GM19324 (cell line): ENCODE data around the gene PNN.

Experiments used
- ATAC-seq: cut with Tn5 transposase; IDR thresholded peaks from one replicate; pipeline ENCODE4 v1.9.1; 2021; ENCODE audit warnings: mild to moderate bottlenecking, moderate library complexity; ENCODE audit not compliant: unreplicated experiment, low FRiP score

PNN gene

DNA sequence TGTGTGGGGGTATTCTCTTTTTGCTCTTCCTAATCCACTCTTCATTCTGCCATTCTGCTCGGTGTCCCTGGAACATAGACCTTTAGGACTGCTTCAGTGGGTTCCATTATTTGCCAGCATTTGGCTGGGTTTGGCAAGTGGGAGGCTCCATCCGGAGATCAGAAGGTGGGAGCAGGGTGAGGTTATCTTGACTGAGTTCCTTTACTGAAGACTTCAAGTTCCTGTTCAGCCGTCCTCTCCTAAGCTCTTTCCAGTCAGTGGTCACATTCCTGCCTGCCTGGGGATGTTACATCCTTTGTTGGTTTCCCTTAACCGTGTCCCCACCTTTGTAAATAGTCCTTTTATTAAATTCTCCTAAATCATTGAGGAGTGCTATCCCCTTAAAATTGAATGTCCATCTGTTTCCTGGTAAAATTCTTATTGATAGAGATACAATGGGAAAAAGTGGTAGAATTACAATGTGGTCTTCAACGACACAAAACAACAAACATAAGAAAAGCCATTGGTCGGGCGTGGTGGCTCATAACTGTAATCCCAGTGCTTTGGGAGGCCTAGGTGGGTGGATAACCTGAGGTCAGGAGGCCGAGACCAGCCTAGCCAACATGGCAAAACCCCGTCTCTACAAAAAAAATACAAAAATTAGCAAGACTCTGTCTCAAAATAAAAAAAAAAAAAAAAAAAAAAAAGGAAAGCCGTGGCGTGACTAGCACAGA lies 53.6 kb downstream of the PNN start:
- ATAC-seq = peak; percentile 2

- peak; percentile 84 for ATAC-seq
Measured at GRCh38 chr14:39229222-39229543, 54.1 kb downstream of the PNN start.

DNA sequence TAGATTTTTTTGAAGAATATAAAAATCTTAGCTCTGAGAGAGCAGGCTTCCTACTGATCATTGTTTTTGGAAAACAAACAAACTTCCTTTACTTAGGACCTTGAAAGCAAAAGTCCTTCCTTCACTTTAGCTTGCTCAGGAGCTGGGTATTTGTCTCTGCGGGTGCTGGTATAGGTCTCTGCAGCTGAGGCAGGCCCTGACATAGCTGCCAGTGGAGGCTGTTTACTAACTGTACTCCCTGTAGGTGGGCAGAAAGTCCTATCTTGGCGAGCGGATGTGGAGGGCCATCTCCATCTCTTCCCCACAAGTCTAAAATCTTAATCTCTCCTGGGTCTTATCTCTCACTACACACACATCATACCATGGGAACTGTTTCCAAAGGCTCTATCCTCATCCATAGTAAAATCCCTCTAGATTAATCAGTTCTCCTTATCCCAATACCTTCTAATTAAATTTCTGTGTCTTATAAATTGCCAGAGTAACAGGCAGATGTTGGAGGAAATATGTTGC lies 54.6 kb downstream of the PNN start:
- ATAC-seq = peak; percentile 8

DNA sequence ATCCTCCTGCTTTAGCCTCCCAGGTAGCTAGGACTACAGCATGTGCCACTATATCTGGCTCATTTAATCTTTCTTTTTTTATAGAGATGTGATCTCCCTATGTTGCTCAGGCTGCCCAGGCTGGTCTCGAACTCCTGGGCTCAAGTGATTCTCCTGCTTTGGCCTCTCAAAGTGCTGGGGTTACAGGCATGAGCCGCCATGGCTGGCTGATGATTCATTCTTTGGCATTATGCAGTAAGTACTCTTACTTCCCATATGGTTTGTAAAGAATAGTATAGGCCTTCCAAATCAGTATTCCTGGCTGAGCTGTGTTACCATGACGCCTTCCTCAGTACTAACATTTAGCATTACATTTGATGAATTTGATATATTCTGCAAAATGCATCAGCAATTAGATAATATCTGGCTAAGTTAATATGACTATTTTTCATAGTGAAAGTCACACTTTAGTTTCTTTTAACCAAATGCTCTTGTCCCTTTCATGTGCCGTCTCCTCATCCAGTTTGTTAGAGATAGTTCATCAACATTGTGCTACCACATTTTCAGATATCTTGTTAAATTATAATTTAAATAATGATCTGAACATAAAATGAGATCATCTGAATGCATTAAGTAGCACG lies 55.5 kb downstream of the PNN start:
- no peak for ATAC-seq

GRCh38 chr14:39231751-39232553 lies 56.9 kb downstream of the PNN start:
- ATAC-seq = peak; percentile 61
